HepG2 (cell line): ENCODE measurements around the gene MYORG. TPM values are rescaled to one million over a fixed set of nuclear protein-coding genes. Genes with fewer than 3 reads are reported as not detected.
A peak's percentile ranks its signal among the peaks of the same experiment; 100 is the strongest.

Source experiments
- ATAC-seq: fragments of 200-7000 bp; cut with Tn5 transposase; 3 replicates; pipeline ENCODE4 v1.9.1; 2020; ENCODE audit warnings: mild to moderate bottlenecking, moderate library complexity
- BruUV-seq: library from RNA; stranded (reverse); fragments of 400-500 nt; replicated peaks from 2 replicates; lab custom pipeline; 2021; lab: Mats Ljungman, UMichigan
- CTCF ChIA-PET: fragments of 300-600 bp; formaldehyde crosslinking; extraction: SDS; loops from one replicate; lab custom pipeline; 2021; ENCODE audit warnings: low total read pairs, inconsistent platforms, low intra/inter-chr PET ratio; lab: Yijun Ruan, JAX
- POLR2A ChIA-PET: fragments of 350-600 bp; sonication (Branson Sonifier 250); formaldehyde crosslinking; loops from one replicate; lab custom pipeline; 2020; ENCODE audit warnings: antibody characterized with exemption, inconsistent platforms; lab: Yijun Ruan, JAX
- DNase-seq: peaks from one replicate; pipeline ENCODE4 v3.0.0-alpha.2; 2015; ENCODE audit warnings: low spot score
- FAIRE-seq: peaks from 3 replicates; lab custom pipeline; 2011; peaks lifted over from hg19 to GRCh38; lab: Jason Lieb, UNC
- H2AFZ ChIP-seq: one replicate; pipeline ENCODE4 v1.6.1; 2011; ENCODE audit warnings: low read length, inconsistent platforms
- H3K27ac ChIP-seq: fragments of 300-600 bp; 3 replicates; pipeline ENCODE4 v1.8.0; 2011; ENCODE audit warnings: mixed run types, mild to moderate bottlenecking, mixed read lengths, low read length, inconsistent platforms; ENCODE audit not compliant: insufficient read depth; ENCODE audit errors: extremely low read length
- H3K27me3 ChIP-seq, 2 experiments: fragments of 200-600 bp in 1 of 2; 2 replicates in 1 of 2; 3 replicates in 1 of 2; pipeline versions ENCODE4 v1.6.0 to v1.8.0; 2011; ENCODE audit warnings: low read length in 2 of 2, mild to moderate bottlenecking in 2 of 2, moderate library complexity in 2 of 2, inconsistent platforms in 1 of 2; ENCODE audit not compliant: insufficient read depth in 2 of 2, control insufficient read depth in 1 of 2
- H3K36me3 ChIP-seq, 2 experiments: fragments of 200-600 bp in 1 of 2; replicated peaks in 1 of 2; 2 replicates in 1 of 2; 3 replicates in 1 of 2; pipeline versions ENCODE4 v1.5.1 to v1.8.0; 2011; ENCODE audit warnings: low read length in 2 of 2, inconsistent platforms in 1 of 2; ENCODE audit not compliant: insufficient read depth in 2 of 2, control insufficient read depth in 1 of 2
- H3K4me1 ChIP-seq: 2 replicates; pipeline ENCODE4 v1.5.1; 2012; ENCODE audit warnings: low read length, inconsistent platforms; ENCODE audit not compliant: insufficient read depth
- H3K4me2 ChIP-seq: 2 replicates; pipeline ENCODE4 v1.6.0; 2011; ENCODE audit warnings: low read depth, low read length, inconsistent platforms
- H3K4me3 ChIP-seq, 3 experiments: fragments of 200-600 bp in 1 of 3; sonication (generic), shearing (Covaris generic) in 1 of 3; replicated peaks in 1 of 3; 2 replicates each; pipeline ENCODE4 v1.5.1; 2011 to 2016; ENCODE audit warnings: low read length in 3 of 3, inconsistent platforms in 2 of 3, low read depth in 2 of 3, mild to moderate bottlenecking in 2 of 3, control low read depth in 1 of 3, mixed read lengths in 1 of 3; ENCODE audit not compliant: insufficient read depth in 1 of 3
- H3K79me2 ChIP-seq: one replicate; pipeline ENCODE4 v1.6.1; 2011; ENCODE audit warnings: low read length, inconsistent platforms; ENCODE audit not compliant: insufficient read depth
- H3K9ac ChIP-seq: 2 replicates; pipeline ENCODE4 v1.6.0; 2011; ENCODE audit warnings: mild to moderate bottlenecking, low read depth, low read length, inconsistent platforms; ENCODE audit not compliant: insufficient read depth
- H3K9me3 ChIP-seq: 2 replicates; pipeline ENCODE4 v1.5.1; 2012; ENCODE audit warnings: mild to moderate bottlenecking, low read length
- H4K20me1 ChIP-seq: 2 replicates; pipeline ENCODE4 v1.6.0; 2011; ENCODE audit warnings: inconsistent platforms, mild to moderate bottlenecking, low read length, moderate library complexity; ENCODE audit not compliant: insufficient read depth
- GTF2F1 ChIP-seq: fragments of 150-350 bp; IDR thresholded peaks from 2 replicates; pipeline ENCODE4 v1.6.1; 2014; ENCODE audit warnings: low read length
- HNF1A ChIP-seq, 2 experiments: sonication (generic) in 1 of 2; formaldehyde crosslinking in 1 of 2; IDR thresholded peaks; 2 replicates each; pipeline versions ENCODE4 v1.4.0 to v1.6.1; 2016 to 2020; ENCODE audit warnings: borderline replicate concordance in 1 of 2, low read depth in 1 of 2, mild to moderate bottlenecking in 1 of 2, missing genetic modification reagents in 1 of 2
- MAFF ChIP-seq: IDR thresholded peaks from 2 replicates; pipeline ENCODE4 v1.6.1; 2011; ENCODE audit warnings: low read depth, low read length, improper control_type of control experiment
- MAFK ChIP-seq, 2 experiments: IDR thresholded peaks in 1 of 2; conservative IDR thresholded peaks in 1 of 2; 2 replicates each; pipeline ENCODE4 v1.6.1; 2011; ENCODE audit warnings: improper control_type of control experiment in 2 of 2, low read length in 2 of 2
- NFYB ChIP-seq: sonication (generic); formaldehyde crosslinking; IDR thresholded peaks from 2 replicates; pipeline ENCODE4 v1.4.0; 2020; ENCODE audit warnings: missing genetic modification reagents
- ZNF292 ChIP-seq: sonication (generic); formaldehyde crosslinking; IDR thresholded peaks from 2 replicates; pipeline ENCODE4 v1.8.1; 2022; ENCODE audit warnings: mild to moderate bottlenecking, low read depth, missing genetic modification reagents, borderline replicate concordance
- ZNF709 ChIP-seq: sonication (generic); formaldehyde crosslinking; IDR thresholded peaks from 2 replicates; pipeline ENCODE4 v1.5.0; 2020; ENCODE audit warnings: mild to moderate bottlenecking, missing genetic modification reagents
- WGBS: methylation state at CpG from one replicate; pipeline ENCODE4 v1.1.6; 2017; ENCODE audit warnings: low lambda C conversion rate; 5-methylcytosine and 5-hydroxymethylcytosine counted together
- in situ Hi-C: cut with HindIII; loops from 2 replicates; pipeline ENCODE4 v1.10.0; 2017; ENCODE audit warnings: low pct_unique_long_range_greater_than_20kb; ENCODE audit not compliant: extremely low pct_ligation_motif_present
- intact Hi-C: fragments of 100-400 bp; cut with micrococcal nuclease; formaldehyde crosslinking; loops from one replicate; pipeline ENCODE4 v1.10.0; 2022; ENCODE audit not compliant: unreplicated experiment
- polyA plus RNA-seq, 8 experiments: library from polyadenylated mRNA; depleted of rRNA in 3 of 8; stranded (reverse) in 7 of 8; unstranded in 1 of 8; fragments of >200 nt; fragmentation: Illumina TruSeq in 4 of 8; extraction: Trizol in 4 of 8; gene quantifications; 2 replicates each; pipeline versions ENCODE4 v1.2.1 to v1.2.3, GENCODE V29; 2011 to 2016; ENCODE audit warnings: low read depth in 4 of 8, missing spikeins in 1 of 8, mixed read lengths in 1 of 8; ENCODE audit not compliant: insufficient read depth in 1 of 8
- total RNA-seq, 5 experiments: library from RNA; depleted of rRNA; stranded (reverse); fragments of >200 nt; fragmentation: Illumina TruSeq; extraction: Trizol; gene quantifications; 2 replicates each; pipeline ENCODE4 v1.2.3, GENCODE V29; 2016; ENCODE audit warnings: low read depth in 1 of 5

The MYORG gene
- total and polyA plus RNA-seq, 2 of the 13 experiments (the other 11 are each of a cell fraction or from before 2014, with no cell fraction given) = 11.1 to 22.4 TPM

GRCh38 chr9:34328500-34328986 is 48.2 kb downstream of the MYORG start (continued):
- TF ChIP-seq ZNF292 (CRISPR knock-in tag) (no peak), GTF2F1 (no peak), HNF1A (IDR thresholded peaks at IDR 0.05; ENCODE audit: low read depth) (no peak), HNF1A (CRISPR knock-in tag; IDR thresholded peaks at IDR 0.05; ENCODE audit: borderline replicate concordance) (0 out of 2 replicates have a peak, but pooled peaks have one; percentile 3), ZNF709 (0 out of 2 replicates have a peak, but pooled peaks have one; percentile 37)
- TF ChIP-seq, all 625 proteins: peak for 18

- H2AFZ ChIP-seq = no peak overlapping the region
- BruUV-seq = no TSS peak
- intact Hi-C loops (no loop called here), in situ Hi-C loops (no loop called here)
- no peaks in the 10 kb centered on the region for H4K20me1 ChIP-seq
- peaks cover 25% of the 10 kb centered on the region for H3K4me1 ChIP-seq
- WGBS = 96% methylated on average over 1 of the region's 1 CpG
- H3K36me3 ChIP-seq = no peaks in the 10 kb centered on the region
- TF ChIP-seq MAFK (conservative IDR thresholded peaks at IDR 0.05 in 1 of 2, IDR thresholded peaks at IDR 0.05 in 1 of 2; ENCODE audit: low read length in 2 of 2) = peak; percentile 73 to 89
- no peak for TF ChIP-seq NFYB
- TF ChIP-seq MAFF = peak; percentile 81
- FAIRE-seq (no peak), DNase-seq (no peak), ATAC-seq (no peak)
- H3K9me3 ChIP-seq = no peaks in the 10 kb centered on the region
- no peaks in the 10 kb centered on the region; a peak in 1 of 5 replicates for H3K27me3 ChIP-seq
- no peak overlapping the region for H3K9ac ChIP-seq
- CTCF ChIA-PET = no interaction called here
- H3K79me2 ChIP-seq = peaks cover 6% of the 10 kb centered on the region
- POLR2A ChIA-PET = no interaction called here
- H3K4me3 ChIP-seq = no peak overlapping the region
- H3K27ac ChIP-seq = no peak overlapping the region
- no peak overlapping the region for H3K4me2 ChIP-seq
Measured at GRCh38 chr9:34326690-34327089, 50.0 kb downstream of the MYORG start.
